Measurements from ENCODE around the gene DNMBP. TPM values are rescaled to one million over a fixed set of nuclear protein-coding genes. Genes with fewer than 3 reads are reported as not detected.

DNMBP gene
- total RNA-seq, 1 donor from 2014 or later, result 26.7 TPM

DNA sequence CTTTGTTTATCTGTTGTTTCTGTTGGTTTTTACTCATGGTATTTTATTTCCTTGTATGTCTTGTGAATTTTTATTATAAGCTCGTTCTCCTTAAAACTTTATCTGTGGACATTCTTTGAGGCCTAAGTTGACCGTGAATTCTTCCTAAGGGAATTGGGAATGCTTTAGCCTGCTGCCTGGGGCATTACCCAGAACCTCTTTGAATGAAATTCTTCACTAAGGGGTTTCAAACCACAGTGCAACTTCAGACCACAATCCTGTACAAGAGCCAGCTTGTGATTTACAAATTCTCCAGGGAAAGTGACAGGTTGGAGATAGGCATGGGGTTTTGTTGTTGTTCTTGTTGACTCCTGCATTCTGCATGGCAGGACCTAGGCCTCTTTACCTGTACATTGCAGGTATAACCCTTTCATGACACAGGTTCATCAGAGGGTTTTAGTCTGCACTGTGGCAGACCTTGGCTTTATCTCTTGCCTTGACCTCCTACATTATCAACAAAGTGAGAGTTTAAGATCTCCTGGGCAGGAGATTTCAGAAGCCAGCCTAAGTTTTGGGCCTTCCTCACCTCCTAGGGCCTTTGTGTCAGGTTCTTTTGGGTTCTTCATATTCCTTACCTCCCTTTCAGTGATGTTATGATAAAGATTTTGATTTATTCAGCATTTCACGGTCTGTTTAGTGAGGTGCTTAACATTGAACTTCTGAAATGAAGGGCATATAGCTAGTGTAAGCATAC is 157.1 kb downstream of the DNMBP start:
- Histone ChIP-seq H3K36me3 (no peaks in the 10 kb centered on the region), H3K4me3 (no peak overlapping the region), H3K4me1 (peaks cover 8% of the 10 kb centered on the region), H3K79me2 (ENCODE audit: low read depth) (no peaks in the 10 kb centered on the region), H3K9me3 (ENCODE audit: low read depth) (no peaks in the 10 kb centered on the region), H4K20me1 (ENCODE audit: low read depth) (no peaks in the 10 kb centered on the region), H3K27me3 (no peaks in the 10 kb centered on the region), H3F3A (ENCODE audit: low read depth) (no peaks in the 10 kb centered on the region), H2AFZ (replicated peaks) (no peak overlapping the region), H3K9ac (no peak overlapping the region), H3K27ac (no peak overlapping the region), H3K4me2 (no peak overlapping the region)
- H3K27ac Mint-ChIP-seq, result no peak overlapping the region
- peaks cover 2% of the 10 kb centered on the region for H3K27me3 Mint-ChIP-seq (ENCODE audit: insufficient read depth, low read depth)
- no peaks in the 10 kb centered on the region for H3K9me3 Mint-ChIP-seq
- DNase-seq (ENCODE audit: low spot score), result no peak
- peaks cover 17% of the 10 kb centered on the region for H3K4me1 Mint-ChIP-seq
- peaks cover 1% of the 10 kb centered on the region for H3K36me3 Mint-ChIP-seq
- no peak overlapping the region for H3K4me3 Mint-ChIP-seq
- TF ChIP-seq, protein P1, sequence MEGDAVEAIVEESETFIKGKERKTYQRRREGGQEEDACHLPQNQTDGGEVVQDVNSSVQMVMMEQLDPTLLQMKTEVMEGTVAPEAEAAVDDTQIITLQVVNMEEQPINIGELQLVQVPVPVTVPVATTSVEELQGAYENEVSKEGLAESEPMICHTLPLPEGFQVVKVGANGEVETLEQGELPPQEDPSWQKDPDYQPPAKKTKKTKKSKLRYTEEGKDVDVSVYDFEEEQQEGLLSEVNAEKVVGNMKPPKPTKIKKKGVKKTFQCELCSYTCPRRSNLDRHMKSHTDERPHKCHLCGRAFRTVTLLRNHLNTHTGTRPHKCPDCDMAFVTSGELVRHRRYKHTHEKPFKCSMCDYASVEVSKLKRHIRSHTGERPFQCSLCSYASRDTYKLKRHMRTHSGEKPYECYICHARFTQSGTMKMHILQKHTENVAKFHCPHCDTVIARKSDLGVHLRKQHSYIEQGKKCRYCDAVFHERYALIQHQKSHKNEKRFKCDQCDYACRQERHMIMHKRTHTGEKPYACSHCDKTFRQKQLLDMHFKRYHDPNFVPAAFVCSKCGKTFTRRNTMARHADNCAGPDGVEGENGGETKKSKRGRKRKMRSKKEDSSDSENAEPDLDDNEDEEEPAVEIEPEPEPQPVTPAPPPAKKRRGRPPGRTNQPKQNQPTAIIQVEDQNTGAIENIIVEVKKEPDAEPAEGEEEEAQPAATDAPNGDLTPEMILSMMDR (IDR thresholded peaks at IDR 0.05), result no peak
- TF ChIP-seq EZH2 (IDR thresholded peaks at IDR 0.05) (no peak), EZH2phosphoT487 (IDR thresholded peaks at IDR 0.05) (no peak)

DNA sequence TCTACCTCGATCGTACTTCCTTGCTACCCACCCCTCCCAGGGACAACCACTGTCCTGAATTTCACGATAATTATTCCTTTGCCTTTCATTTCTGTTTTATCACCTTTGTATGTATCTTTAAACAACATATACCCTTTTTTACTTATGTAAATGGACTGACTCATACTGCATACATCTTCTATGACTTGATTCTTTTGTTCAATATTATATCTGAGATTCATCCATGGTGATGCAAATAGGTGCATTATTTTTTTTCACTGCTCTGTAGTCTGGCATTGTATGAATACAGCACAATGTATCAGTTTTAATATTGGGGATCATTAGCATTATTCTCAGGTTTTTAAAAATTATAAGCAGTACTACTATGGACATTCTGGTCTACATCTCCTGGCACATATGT is 157.9 kb downstream of the DNMBP start:
- no peak overlapping the region for H2AFZ ChIP-seq (replicated peaks)
- peaks cover 4% of the 10 kb centered on the region for H3K27me3 Mint-ChIP-seq (ENCODE audit: insufficient read depth, low read depth)
- no peaks in the 10 kb centered on the region for H3K36me3 ChIP-seq
- peaks cover 17% of the 10 kb centered on the region for H3K4me1 Mint-ChIP-seq
- H3K27me3 ChIP-seq, result no peaks in the 10 kb centered on the region
- no peak for DNase-seq (ENCODE audit: low spot score)
- no peak overlapping the region for H3K4me2 ChIP-seq
- H3K79me2 ChIP-seq (ENCODE audit: low read depth), result no peaks in the 10 kb centered on the region
- no peaks in the 10 kb centered on the region for H3K9me3 ChIP-seq (ENCODE audit: low read depth)
- no peak overlapping the region for H3K27ac Mint-ChIP-seq
- H3K9me3 Mint-ChIP-seq, result no peaks in the 10 kb centered on the region
- no peak overlapping the region for H3K4me3 Mint-ChIP-seq
- peaks cover 8% of the 10 kb centered on the region for H3K4me1 ChIP-seq
- TF ChIP-seq EZH2phosphoT487 (IDR thresholded peaks at IDR 0.05) (no peak), EZH2 (IDR thresholded peaks at IDR 0.05) (no peak)
- TF ChIP-seq, protein P1 (IDR thresholded peaks at IDR 0.05), result no peak
- H4K20me1 ChIP-seq (ENCODE audit: low read depth), result no peaks in the 10 kb centered on the region
- H3K4me3 ChIP-seq, result no peak overlapping the region
- H3K36me3 Mint-ChIP-seq, result peaks cover 1% of the 10 kb centered on the region
- no peak overlapping the region for H3K9ac ChIP-seq
- H3F3A ChIP-seq (ENCODE audit: low read depth), result no peaks in the 10 kb centered on the region
- no peak overlapping the region for H3K27ac ChIP-seq

DNA sequence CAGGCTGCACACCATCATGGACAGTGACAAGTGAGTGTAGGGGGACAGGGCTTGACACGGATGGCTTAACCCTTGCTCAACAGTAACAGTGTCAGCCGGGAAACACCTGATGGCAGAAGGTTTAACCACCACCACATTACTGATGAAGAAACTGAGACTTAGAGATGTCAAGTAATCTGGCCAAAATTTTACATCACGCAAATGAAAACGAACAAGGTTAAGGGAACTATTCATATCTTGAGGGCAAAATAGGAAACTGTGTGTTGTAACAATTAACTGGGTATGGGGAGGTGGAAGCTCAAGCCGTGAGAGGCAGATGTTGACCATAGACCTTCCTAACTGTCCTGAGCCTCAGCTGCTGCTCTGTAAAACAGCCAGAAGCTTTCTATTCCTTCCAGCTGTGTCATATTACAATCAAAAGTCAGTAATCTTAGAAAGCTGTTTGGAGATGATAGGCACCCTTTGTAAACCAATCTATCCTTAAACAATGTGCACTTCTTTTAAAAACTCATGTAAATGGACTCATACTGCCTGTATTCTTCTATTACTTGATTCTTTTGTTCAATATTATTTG is 158.9 kb downstream of the DNMBP start:
- peaks cover 17% of the 10 kb centered on the region for H3K4me1 Mint-ChIP-seq
- H3K27ac ChIP-seq, result no peak overlapping the region

More for the DNA sequence above, 158.9 kb downstream of the DNMBP start:
- H3K27ac Mint-ChIP-seq, result no peak overlapping the region
- TF ChIP-seq, protein P1 (IDR thresholded peaks at IDR 0.05), result no peak
- TF ChIP-seq EZH2phosphoT487 (IDR thresholded peaks at IDR 0.05), result no peak
- TF ChIP-seq EZH2 (IDR thresholded peaks at IDR 0.05), result no peak
- H3K79me2 ChIP-seq (ENCODE audit: low read depth), result no peaks in the 10 kb centered on the region
- peaks cover 1% of the 10 kb centered on the region for H3K36me3 Mint-ChIP-seq
- no peaks in the 10 kb centered on the region for H3K36me3 ChIP-seq
- no peak overlapping the region for H3K9ac ChIP-seq
- no peak for DNase-seq (ENCODE audit: low spot score)
- no peak overlapping the region for H3K4me3 ChIP-seq
- H2AFZ ChIP-seq (replicated peaks), result peak overlapping the region; percentile 86
- no peak overlapping the region for H3K4me3 Mint-ChIP-seq
- H3K4me2 ChIP-seq, result peak overlapping the region; percentile 6
- H4K20me1 ChIP-seq (ENCODE audit: low read depth), result no peaks in the 10 kb centered on the region
- peaks cover 5% of the 10 kb centered on the region for H3K27me3 Mint-ChIP-seq (ENCODE audit: insufficient read depth, low read depth)
- H3K4me1 ChIP-seq, result peaks cover 8% of the 10 kb centered on the region
- no peaks in the 10 kb centered on the region for H3K9me3 ChIP-seq (ENCODE audit: low read depth)
- no peaks in the 10 kb centered on the region for H3F3A ChIP-seq (ENCODE audit: low read depth)
- no peaks in the 10 kb centered on the region for H3K27me3 ChIP-seq
- H3K9me3 Mint-ChIP-seq, result no peaks in the 10 kb centered on the region

All from neural progenitor cell (in vitro differentiated cells).